A549 (cell line): ENCODE results near the gene HOXB4.

Source experiments
- CBX2 ChIP-seq: fragments of 200-600 bp; sonication (generic); IDR thresholded peaks from 2 replicates; pipeline ENCODE4 v1.6.1; 2016; ENCODE audit warnings: low read depth, mild to moderate bottlenecking, borderline replicate concordance
- CHD4 ChIP-seq: fragments of 200-600 bp; sonication (generic); IDR thresholded peaks from 2 replicates; pipeline ENCODE4 v1.6.1; 2016; ENCODE audit warnings: antibody characterized with exemption, mild to moderate bottlenecking, borderline replicate concordance
- HOXB13 ChIP-seq: fragments of 250-450 bp; sonication (Bioruptor Pico); IDR thresholded peaks from 2 replicates; pipeline ENCODE4 v1.5.0; 2020; ENCODE audit warnings: low read depth, mild to moderate bottlenecking, moderate library complexity
- POLR2A ChIP-seq: IDR thresholded peaks from 2 replicates; pipeline ENCODE4 v1.6.1; 2012; ENCODE audit warnings: mild to moderate bottlenecking, low read length
- TF ChIP-seq, protein P1 (sequence below): fragments of >200 bp; sonication (Bioruptor Twin); formaldehyde crosslinking; IDR thresholded peaks from 3 replicates; pipeline ENCODE4 v1.5.1; 2016

DNA sequence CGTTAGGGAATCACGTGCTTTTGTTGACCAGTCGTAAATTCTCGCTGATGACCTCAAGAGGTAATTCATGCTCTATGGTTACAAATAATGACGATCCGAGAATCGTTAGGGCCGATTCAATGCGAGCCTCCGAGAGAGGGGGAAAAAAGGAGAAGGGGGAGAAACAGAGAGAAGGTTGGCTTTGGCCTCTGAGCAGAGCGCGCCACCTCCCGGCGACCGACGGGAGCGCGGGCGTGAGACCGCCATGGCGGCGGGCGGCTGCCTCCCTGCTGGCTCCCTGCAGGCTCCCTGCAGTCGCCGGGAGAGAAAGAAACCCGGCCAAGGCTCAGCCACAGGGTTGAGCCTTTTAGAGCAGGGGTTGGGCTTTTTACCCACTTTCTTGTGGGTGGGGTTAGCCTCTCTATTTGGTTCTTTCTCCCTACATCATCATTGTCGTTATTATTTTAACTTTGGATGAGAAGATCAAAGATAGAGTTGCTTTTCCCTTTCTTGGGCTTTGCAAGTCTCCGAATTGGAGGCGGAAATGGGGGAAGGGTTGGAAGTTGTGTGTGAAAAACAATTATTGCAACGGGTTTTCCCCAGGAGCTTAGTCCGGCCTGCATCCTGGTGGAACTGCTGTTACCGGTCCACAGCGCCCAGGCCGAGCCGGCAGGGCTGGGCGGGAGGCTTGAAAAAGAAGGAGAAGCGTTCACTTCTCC, 15.8 kb upstream of the HOXB4 start:
- TF ChIP-seq, protein P1, sequence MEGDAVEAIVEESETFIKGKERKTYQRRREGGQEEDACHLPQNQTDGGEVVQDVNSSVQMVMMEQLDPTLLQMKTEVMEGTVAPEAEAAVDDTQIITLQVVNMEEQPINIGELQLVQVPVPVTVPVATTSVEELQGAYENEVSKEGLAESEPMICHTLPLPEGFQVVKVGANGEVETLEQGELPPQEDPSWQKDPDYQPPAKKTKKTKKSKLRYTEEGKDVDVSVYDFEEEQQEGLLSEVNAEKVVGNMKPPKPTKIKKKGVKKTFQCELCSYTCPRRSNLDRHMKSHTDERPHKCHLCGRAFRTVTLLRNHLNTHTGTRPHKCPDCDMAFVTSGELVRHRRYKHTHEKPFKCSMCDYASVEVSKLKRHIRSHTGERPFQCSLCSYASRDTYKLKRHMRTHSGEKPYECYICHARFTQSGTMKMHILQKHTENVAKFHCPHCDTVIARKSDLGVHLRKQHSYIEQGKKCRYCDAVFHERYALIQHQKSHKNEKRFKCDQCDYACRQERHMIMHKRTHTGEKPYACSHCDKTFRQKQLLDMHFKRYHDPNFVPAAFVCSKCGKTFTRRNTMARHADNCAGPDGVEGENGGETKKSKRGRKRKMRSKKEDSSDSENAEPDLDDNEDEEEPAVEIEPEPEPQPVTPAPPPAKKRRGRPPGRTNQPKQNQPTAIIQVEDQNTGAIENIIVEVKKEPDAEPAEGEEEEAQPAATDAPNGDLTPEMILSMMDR, result peak; percentile 99
- TF ChIP-seq POLR2A, result no peak
- TF ChIP-seq CHD4, result no peak
- TF ChIP-seq CBX2, result no peak
- no peak for TF ChIP-seq HOXB13 (CRISPR knock-in tag)
